Effector memory CD8-positive, alpha-beta T cell (primary cell): Measurements from ENCODE around the gene HEATR5B.
"Not testable (repeated sequence)": the region's sequence is repeated elsewhere in the genome, so short reads cannot be mapped to it uniquely, and the experiment has no call there.

ENCODE experiments used
- ATAC-seq: fragments of 150-1000 bp; cut with Tn5 transposase; replicated peaks from 2 replicates; pipeline ENCODE4 v1.10.0; 2021; ENCODE audit warnings: mild to moderate bottlenecking, moderate library complexity
- DNase-seq, 3 experiments: peaks; one replicate each; pipeline ENCODE4 v3.0.0; 2021
- H3K27ac Mint-ChIP-seq, 2 donors: one replicate each; pipeline ENCODE4 v1.8.0; 2022; ENCODE audit warnings: mild to moderate bottlenecking in 2 of 2, mixed read lengths in 2 of 2, moderate library complexity in 2 of 2
- H3K27me3 Mint-ChIP-seq, 2 donors: one replicate each; pipeline ENCODE4 v1.8.0; 2022; ENCODE audit warnings: mixed read lengths in 2 of 2
- H3K36me3 Mint-ChIP-seq: one replicate; pipeline ENCODE4 v1.8.0; 2022; ENCODE audit warnings: mild to moderate bottlenecking, moderate library complexity, mixed read lengths; ENCODE audit not compliant: insufficient read depth
- H3K4me1 Mint-ChIP-seq, 2 donors: one replicate each; pipeline ENCODE4 v1.8.0; 2022; ENCODE audit warnings: low read depth in 2 of 2, mixed read lengths in 2 of 2
- H3K4me3 Mint-ChIP-seq, 2 donors: one replicate each; pipeline ENCODE4 v1.8.0; 2022; ENCODE audit warnings: mild to moderate bottlenecking in 2 of 2, mixed read lengths in 2 of 2, moderate library complexity in 2 of 2
- H3K9me3 Mint-ChIP-seq, 2 donors: one replicate each; pipeline ENCODE4 v1.8.0; 2022; ENCODE audit warnings: mixed read lengths in 2 of 2

Gene HEATR5B

GRCh38 chr2:36964496-36965058 lies 119.6 kb downstream of the HEATR5B start:
- Mint-ChIP-seq H3K27me3 (no peaks in the 10 kb centered on the region), H3K36me3 (peaks cover 17% of the 10 kb centered on the region), H3K9me3 (no peaks in the 10 kb centered on the region), H3K4me3 (peak overlapping the region; percentile 98 to 99), H3K4me1 (peaks cover 50 to 63% of the 10 kb centered on the region in 2 donors), H3K27ac (peak overlapping the region in 1 of 2 donors; percentile 99)
- DNase-seq = no peak
- ATAC-seq = no peak

DNA sequence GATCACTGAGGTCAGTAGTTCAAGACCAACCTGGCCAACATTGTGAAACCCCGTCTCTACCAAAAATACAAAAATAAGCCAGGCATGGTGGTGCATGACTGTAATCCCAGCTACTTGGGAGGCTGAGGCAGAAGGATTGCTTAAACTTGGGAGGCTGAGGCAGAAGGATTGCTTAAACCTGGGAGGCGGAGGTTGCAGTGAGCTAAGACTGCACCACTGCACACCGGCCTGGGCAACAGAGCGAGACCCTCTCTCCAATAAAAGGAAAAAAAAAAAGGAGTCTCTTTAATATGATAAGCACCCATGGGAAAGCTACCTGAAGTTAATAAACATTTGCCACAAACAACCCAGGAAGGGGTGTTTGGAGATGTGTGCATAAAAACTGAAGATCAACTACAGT lies 120.4 kb downstream of the HEATR5B start:
- peaks cover 18% of the 10 kb centered on the region for H3K36me3 Mint-ChIP-seq
- no peaks in the 10 kb centered on the region for H3K9me3 Mint-ChIP-seq
- H3K4me3 Mint-ChIP-seq = no peak overlapping the region
- H3K27ac Mint-ChIP-seq = no peak overlapping the region
- DNase-seq = no peak
- H3K4me1 Mint-ChIP-seq = peaks cover 50 to 69% of the 10 kb centered on the region in 2 donors
- H3K27me3 Mint-ChIP-seq = no peaks in the 10 kb centered on the region
- no peak for ATAC-seq

GRCh38 chr2:36963106-36963505 lies 121.1 kb downstream of the HEATR5B start:
- DNase-seq = no peak
- no peaks in the 10 kb centered on the region for H3K27me3 Mint-ChIP-seq
- no peak for ATAC-seq
- peaks cover 55 to 74% of the 10 kb centered on the region in 2 donors for H3K4me1 Mint-ChIP-seq
- no peak overlapping the region for H3K4me3 Mint-ChIP-seq
- H3K36me3 Mint-ChIP-seq = peaks cover 21% of the 10 kb centered on the region
- H3K27ac Mint-ChIP-seq = no peak overlapping the region
- no peaks in the 10 kb centered on the region for H3K9me3 Mint-ChIP-seq

DNA sequence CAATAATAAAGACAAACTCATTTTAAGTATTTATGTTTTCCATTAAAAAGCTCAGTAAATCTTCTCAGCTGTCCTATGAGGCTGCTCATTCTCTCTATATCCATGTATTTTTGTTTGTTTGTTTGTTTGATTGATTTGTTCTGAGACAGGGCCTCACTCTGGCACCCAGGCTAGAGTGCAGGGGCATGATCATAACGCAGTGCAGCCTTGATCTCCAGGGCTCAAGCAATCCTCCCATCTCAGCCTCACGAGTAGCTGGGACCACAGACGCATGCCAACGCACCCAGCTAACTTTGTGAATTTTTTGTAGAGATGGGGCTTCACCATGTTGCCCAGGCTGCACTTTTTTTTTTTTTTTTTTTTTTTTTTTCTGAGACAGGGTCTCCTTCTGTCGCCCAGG lies 123.4 kb downstream of the HEATR5B start:
- no peak for ATAC-seq
- Mint-ChIP-seq H3K4me3 (no peak overlapping the region), H3K9me3 (no peaks in the 10 kb centered on the region), H3K27ac (no peak overlapping the region), H3K4me1 (peaks cover 49 to 69% of the 10 kb centered on the region in 2 donors), H3K36me3 (peaks cover 7% of the 10 kb centered on the region), H3K27me3 (no peaks in the 10 kb centered on the region)
- DNase-seq = no peak

DNA sequence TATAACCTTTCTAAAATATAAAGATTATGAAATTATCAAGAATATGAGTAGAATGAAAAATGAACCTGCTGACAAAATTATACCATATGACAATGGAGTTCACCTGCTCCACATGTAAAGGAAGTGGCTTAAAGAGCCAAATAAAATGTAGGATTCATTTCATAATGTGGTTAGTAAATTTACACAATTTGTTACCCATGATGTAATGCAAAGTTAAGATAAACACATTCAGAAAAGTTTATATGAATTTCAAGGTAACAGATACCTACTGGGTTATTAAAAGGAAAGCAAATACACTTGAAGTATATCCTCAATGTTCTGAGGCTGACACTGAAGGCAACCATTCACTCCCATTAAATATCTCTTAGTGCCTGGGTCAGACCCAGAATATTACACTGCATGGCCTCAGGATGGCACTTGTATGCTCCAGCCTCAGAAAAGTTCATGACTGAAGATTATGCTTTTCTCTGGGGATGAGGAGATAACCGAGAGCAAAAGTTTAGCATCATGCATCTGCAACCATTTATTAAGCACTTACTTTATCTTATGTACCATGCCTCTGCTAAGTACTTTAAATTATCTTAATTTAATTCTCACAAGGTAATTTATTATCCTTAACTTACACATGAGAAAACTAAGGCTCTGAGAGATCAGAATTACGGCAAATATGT lies 124.0 kb downstream of the HEATR5B start:
- no peak for ATAC-seq
- Mint-ChIP-seq H3K4me3 (no peak overlapping the region), H3K27me3 (no peaks in the 10 kb centered on the region), H3K9me3 (no peaks in the 10 kb centered on the region), H3K36me3 (peaks cover 6% of the 10 kb centered on the region), H3K4me1 (peaks cover 46 to 69% of the 10 kb centered on the region in 2 donors), H3K27ac (no peak overlapping the region)
- no peak for DNase-seq

GRCh38 chr2:36954977-36955607 lies 129.1 kb downstream of the HEATR5B start:
- H3K9me3 Mint-ChIP-seq = no peaks in the 10 kb centered on the region
- H3K27ac Mint-ChIP-seq = peak overlapping the region in 1 of 2 donors; percentile 50
- H3K4me3 Mint-ChIP-seq = no peak overlapping the region
- peaks cover 27 to 51% of the 10 kb centered on the region in 2 donors for H3K4me1 Mint-ChIP-seq
- DNase-seq (no peak), ATAC-seq (no peak)
- H3K27me3 Mint-ChIP-seq = no peaks in the 10 kb centered on the region
- peaks cover 11% of the 10 kb centered on the region for H3K36me3 Mint-ChIP-seq

- DNase-seq = no peak
- peaks cover 9% of the 10 kb centered on the region for H3K36me3 Mint-ChIP-seq
- peaks cover 32 to 50% of the 10 kb centered on the region in 2 donors for H3K4me1 Mint-ChIP-seq
- no peak overlapping the region for H3K4me3 Mint-ChIP-seq
- H3K27ac Mint-ChIP-seq = no peak overlapping the region
- H3K27me3 Mint-ChIP-seq = no peaks in the 10 kb centered on the region
- ATAC-seq = no peak
- no peaks in the 10 kb centered on the region for H3K9me3 Mint-ChIP-seq
Measured at GRCh38 chr2:36952748-36953197, 131.4 kb downstream of the HEATR5B start.

DNA sequence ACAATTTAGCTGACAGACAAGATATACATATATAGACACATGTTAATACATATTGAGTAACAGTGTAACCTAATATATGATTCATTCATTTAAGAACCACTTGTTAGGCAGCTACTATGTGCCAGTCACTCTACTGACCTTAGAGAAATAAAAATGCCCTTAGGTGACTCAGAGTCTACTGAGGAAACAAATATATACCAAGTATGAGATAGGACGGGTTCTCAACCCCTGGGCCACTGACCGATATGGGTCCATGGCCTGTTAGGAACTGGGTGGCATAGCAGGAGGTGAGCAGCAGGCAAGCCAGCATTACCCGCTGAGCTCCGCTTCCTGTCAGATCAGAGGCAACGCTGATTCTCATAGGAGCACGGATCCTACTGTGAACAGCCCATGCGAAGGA lies 132.6 kb downstream of the HEATR5B start:
- Mint-ChIP-seq H3K9me3 (no peaks in the 10 kb centered on the region), H3K27me3 (no peaks in the 10 kb centered on the region), H3K4me3 (no peak overlapping the region), H3K4me1 (peaks cover 29 to 50% of the 10 kb centered on the region in 2 donors), H3K36me3 (peaks cover 13% of the 10 kb centered on the region), H3K27ac (peak overlapping the region in 1 of 2 donors; percentile 35)
- no peak for ATAC-seq
- no peak for DNase-seq

DNA sequence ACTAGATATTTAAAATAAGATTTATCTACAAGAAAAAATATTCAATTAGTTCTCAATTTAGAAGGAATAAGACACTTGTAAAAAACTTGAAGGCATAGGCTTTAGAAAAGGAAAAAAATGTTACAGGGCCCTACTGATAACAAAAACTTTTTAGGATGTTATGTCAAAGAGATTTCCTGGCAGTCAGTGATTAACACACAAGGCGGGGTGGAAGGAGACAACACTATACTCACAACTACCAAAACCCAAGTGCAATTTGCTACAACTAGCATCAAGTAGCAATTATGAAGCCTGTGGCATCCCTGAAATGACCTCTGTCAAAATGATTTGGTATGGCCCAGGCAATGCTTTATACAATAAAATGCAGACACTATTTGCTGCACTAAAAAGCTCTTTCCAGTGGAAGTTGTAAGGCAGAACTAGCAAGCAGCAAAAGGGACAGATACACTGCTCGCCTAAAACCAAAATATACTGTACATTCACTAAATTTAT lies 133.1 kb downstream of the HEATR5B start:
- DNase-seq (no peak), ATAC-seq (no peak)
- H3K4me3 Mint-ChIP-seq = no peak overlapping the region
- peaks cover 29 to 47% of the 10 kb centered on the region in 2 donors for H3K4me1 Mint-ChIP-seq
- H3K36me3 Mint-ChIP-seq = peaks cover 13% of the 10 kb centered on the region
- peak overlapping the region in 1 of 2 donors; percentile 35 for H3K27ac Mint-ChIP-seq
- H3K27me3 Mint-ChIP-seq = no peaks in the 10 kb centered on the region
- no peaks in the 10 kb centered on the region for H3K9me3 Mint-ChIP-seq

- Mint-ChIP-seq H3K4me1 (peaks cover 25 to 38% of the 10 kb centered on the region in 2 donors), H3K36me3 (peaks cover 13% of the 10 kb centered on the region), H3K27me3 (no peaks in the 10 kb centered on the region), H3K4me3 (no peak overlapping the region), H3K9me3 (no peaks in the 10 kb centered on the region), H3K27ac (peak overlapping the region in 1 of 2 donors; percentile 73)
- DNase-seq (no peak), ATAC-seq (no peak)
Measured at GRCh38 chr2:36949845-36950244, 134.3 kb downstream of the HEATR5B start.

DNA sequence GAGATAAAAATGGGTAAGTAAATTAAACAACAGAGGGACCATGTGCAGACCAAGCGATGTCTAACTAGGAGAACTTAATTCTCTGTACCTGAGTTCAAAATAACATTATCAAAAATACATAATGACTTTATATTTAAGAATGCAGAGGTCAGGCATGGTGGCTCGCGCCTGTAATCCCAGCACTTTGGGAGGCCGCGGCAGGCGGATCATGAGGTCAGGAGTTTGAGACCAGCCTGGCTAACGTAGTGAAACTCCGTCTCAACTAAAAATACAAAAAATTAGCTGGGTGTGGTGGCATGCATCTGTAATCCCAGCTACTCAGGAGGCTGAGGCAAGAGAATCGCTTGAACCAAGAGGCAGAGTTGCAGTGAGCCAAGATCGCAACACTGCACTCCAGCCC lies 138.9 kb downstream of the HEATR5B start:
- not testable (repeated sequence) for DNase-seq, H3K27me3 Mint-ChIP-seq, H3K36me3 Mint-ChIP-seq, H3K27ac Mint-ChIP-seq, H3K4me3 Mint-ChIP-seq, H3K9me3 Mint-ChIP-seq, ATAC-seq
- peaks cover 13 to 18% of the 10 kb centered on the region in 2 donors for H3K4me1 Mint-ChIP-seq

GRCh38 chr2:36941867-36942266 lies 142.3 kb downstream of the HEATR5B start:
- DNase-seq (no peak), ATAC-seq (no peak)
- Mint-ChIP-seq H3K36me3 (peaks cover under 1% of the 10 kb centered on the region), H3K4me3 (no peak overlapping the region), H3K27ac (no peak overlapping the region), H3K4me1 (peaks cover 1 to 13% of the 10 kb centered on the region in 2 donors), H3K9me3 (no peaks in the 10 kb centered on the region), H3K27me3 (no peaks in the 10 kb centered on the region)

- not testable (repeated sequence) for DNase-seq, H3K4me3 Mint-ChIP-seq, H3K27me3 Mint-ChIP-seq, H3K36me3 Mint-ChIP-seq, H3K9me3 Mint-ChIP-seq, ATAC-seq
- Mint-ChIP-seq H3K4me1 (peaks cover 9 to 30% of the 10 kb centered on the region in 2 donors), H3K27ac (peak overlapping the region in 1 of 2 donors; percentile 70)
Measured at GRCh38 chr2:36936526-36936925, 147.6 kb downstream of the HEATR5B start.
